Muscle of leg (tissue), 11 donors: ENCODE data around the gene LRCOL1. TPM values are rescaled to one million over a fixed set of nuclear protein-coding genes. Genes with fewer than 3 reads are reported as not detected.

Source experiments
- DNase-seq: peaks from one replicate; pipeline ENCODE4 v3.0.0; 2013
- H3K27ac ChIP-seq: one replicate; pipeline ENCODE4 v1.5.1; 2013; ENCODE audit warnings: mild to moderate bottlenecking, low read length, control low read depth
- H3K27me3 ChIP-seq: one replicate; pipeline ENCODE4 v1.6.1; 2013; ENCODE audit warnings: low read length; ENCODE audit not compliant: control insufficient read depth, insufficient read depth
- H3K36me3 ChIP-seq: one replicate; pipeline ENCODE4 v1.6.1; 2013; ENCODE audit warnings: low read length; ENCODE audit not compliant: control insufficient read depth, insufficient read depth
- H3K4me1 ChIP-seq: one replicate; pipeline ENCODE4 v1.6.1; 2013; ENCODE audit warnings: low read length; ENCODE audit not compliant: control insufficient read depth, insufficient read depth
- H3K4me3 ChIP-seq: one replicate; pipeline ENCODE4 v1.5.1; 2013; ENCODE audit warnings: low read length, control low read depth
- H3K9me3 ChIP-seq: replicated peaks from 2 replicates; pipeline ENCODE4 v1.6.1; 2013; ENCODE audit warnings: low read depth, low read length; ENCODE audit not compliant: control insufficient read depth
- WGBS: methylation state at CpG from one replicate; pipeline ENCODE4 v1.1.5; 2013; ENCODE audit warnings: missing lambda C conversion rate; ENCODE audit not compliant: insufficient coverage; 5-methylcytosine and 5-hydroxymethylcytosine counted together
- polyA plus RNA-seq, 8 donors: library from polyadenylated mRNA; unstranded; fragments of 120-200 nt; gene quantifications; one replicate each; pipeline versions ENCODE4 v1.2.1 to v1.2.3, GENCODE V29; 2013; ENCODE audit warnings: inconsistent platforms in 1 of 8, low replicate concordance in 1 of 8; ENCODE audit not compliant: insufficient read length in 8 of 8, insufficient read depth in 1 of 8
- total RNA-seq: library from RNA; stranded (reverse); fragments of 120-200 nt; gene quantifications from one replicate; pipeline ENCODE4 v1.2.4, GENCODE V29; 2013

The LRCOL1 gene
- total and polyA plus RNA-seq, 9 donors = 0.13 to 0.64 (median 0.22) TPM; not detected in 2

DNA sequence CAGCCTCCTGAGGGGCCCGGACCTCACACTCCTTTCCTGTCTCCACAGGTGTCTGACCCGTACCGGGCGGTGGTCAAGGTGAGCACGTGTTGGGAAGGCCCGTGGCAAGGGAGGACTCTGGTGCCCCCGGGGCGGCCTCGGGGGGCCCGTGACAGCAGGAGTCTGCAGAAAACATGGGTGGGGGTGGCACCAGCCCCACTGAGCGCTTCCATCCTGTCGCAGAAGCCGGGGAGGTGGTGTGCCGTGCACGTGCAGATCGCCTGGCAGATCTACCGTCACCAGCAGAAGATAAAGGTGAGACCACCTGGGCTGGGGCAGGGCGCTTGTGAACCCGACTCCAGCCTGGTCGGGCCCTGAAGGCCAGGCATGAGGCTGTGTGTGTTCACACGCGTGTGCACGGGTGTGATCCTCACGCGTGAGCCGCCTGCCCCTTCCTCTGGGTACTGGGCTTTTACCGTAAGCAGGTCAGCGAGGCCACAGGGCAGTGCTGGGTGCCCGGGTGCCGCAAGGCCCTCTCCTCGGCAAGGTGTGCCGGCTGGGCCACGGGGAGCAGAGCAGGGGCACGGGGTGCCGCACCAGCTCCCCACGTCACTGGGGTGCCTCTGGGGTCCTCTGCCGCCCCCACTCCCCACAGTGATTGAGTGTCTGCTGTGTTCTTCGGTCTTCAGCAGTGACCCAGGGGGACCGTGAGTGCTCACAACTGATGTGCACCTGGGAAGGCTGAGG is 35.9 kb downstream of the LRCOL1 start:
- Histone ChIP-seq H3K27me3 (no peaks in the 10 kb centered on the region), H3K27ac (no peak overlapping the region), H3K4me3 (no peak overlapping the region), H3K9me3 (no peaks in the 10 kb centered on the region), H3K4me1 (peaks cover 7% of the 10 kb centered on the region), H3K36me3 (peaks cover 71% of the 10 kb centered on the region)
- no peak for DNase-seq
- WGBS = 91% methylated on average over 39 of the region's 39 CpGs

DNA sequence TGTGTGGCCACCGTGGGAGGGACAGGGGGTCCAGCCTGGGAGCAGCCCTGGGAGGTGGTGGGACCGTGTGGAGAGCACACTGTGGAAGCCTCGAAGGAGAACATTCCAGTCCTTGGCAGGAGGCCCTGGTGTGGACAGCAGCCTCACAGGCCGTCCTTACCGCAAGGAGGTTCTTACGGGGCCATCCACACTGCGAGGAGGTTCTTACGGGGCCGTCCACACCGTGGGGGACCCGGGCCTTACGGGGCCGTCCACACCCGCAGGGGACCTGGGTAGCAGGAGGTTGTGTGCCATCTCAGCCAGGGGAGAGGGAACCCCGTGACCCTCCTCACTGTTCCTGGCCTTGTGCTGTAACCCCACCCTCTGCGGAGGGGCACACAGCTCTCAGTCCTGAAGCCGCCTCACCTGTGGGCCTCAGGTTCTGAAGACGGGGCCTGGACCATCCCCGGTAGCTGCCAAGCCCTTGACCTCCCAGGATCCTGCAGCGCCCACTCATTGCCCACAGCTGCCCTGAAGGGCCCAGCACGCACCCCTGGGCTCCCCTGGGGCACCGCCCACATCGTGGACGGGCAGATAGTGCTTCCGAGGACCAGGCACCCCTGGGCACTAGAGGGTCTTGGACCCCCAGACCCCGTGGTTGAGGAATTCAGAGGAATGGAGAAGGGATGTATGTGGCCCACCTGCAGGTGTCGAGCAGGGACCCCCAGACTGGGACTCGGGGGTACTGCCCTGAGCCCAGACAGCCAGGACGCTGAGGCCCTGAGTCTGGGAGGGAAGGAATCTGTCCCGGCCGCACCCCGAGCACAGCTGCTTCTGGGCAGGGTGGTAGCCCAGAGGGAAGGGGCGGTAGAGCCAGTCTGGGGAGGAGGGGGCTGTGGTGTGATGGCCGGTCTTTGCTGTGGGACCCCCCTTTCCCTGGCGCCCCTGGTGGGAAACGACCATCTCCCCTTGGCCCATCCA is 37.3 kb downstream of the LRCOL1 start:
- Histone ChIP-seq H3K27me3 (no peaks in the 10 kb centered on the region), H3K36me3 (peaks cover 76% of the 10 kb centered on the region), H3K9me3 (no peaks in the 10 kb centered on the region), H3K4me1 (peaks cover 7% of the 10 kb centered on the region), H3K27ac (no peak overlapping the region), H3K4me3 (no peak overlapping the region)
- DNase-seq = no peak
- 85% methylated on average over 29 of the region's 36 CpGs for WGBS

DNA sequence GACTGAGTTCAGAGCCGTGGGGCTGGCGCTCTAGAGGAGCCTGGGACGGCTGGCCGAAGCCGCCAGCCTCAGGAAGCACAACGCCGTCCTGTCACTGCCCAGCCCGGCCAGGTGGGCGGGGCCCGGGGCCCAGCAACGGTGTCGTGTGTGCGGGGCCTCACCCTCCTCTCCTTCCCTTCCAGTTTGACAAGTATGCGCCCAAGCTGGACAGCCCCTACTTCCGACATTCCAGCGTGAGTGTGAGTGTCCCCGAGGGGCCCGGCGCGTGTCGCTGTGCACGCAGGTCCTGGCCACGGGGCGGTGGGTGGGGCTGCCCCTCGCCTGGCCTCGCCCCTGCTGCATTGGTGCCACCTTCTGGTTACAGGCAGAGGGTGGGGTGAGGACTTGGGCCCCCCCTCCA is 38.3 kb downstream of the LRCOL1 start:
- H3K4me3 ChIP-seq = no peak overlapping the region
- peaks cover 7% of the 10 kb centered on the region for H3K4me1 ChIP-seq
- WGBS = 54% methylated on average over 16 of the region's 26 CpGs
- H3K27ac ChIP-seq = no peak overlapping the region
- H3K36me3 ChIP-seq = peaks cover 71% of the 10 kb centered on the region
- no peaks in the 10 kb centered on the region for H3K27me3 ChIP-seq
- DNase-seq = no peak
- no peaks in the 10 kb centered on the region for H3K9me3 ChIP-seq

DNA sequence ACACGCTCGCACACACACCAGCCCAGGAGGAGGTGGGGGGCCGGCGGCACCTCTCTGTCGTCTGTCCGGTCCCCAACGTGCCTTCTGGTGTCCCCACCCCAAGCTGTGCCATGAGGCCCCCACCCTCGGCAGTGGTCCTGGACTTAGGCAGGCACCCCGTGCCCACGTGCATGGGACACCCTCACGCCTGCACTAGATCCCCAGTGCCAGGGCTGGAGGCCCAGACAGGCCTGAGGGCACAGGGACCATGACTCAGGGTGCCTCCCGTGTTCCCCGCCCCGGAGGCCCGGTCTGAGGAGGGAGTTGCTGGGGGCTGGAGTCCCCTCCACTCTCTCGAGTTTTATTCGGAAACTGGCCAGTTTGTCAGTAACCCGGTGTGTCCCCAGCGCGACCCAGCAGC is 38.8 kb downstream of the LRCOL1 start:
- no peak for DNase-seq
- Histone ChIP-seq H3K4me3 (no peak overlapping the region), H3K27ac (no peak overlapping the region), H3K27me3 (no peaks in the 10 kb centered on the region), H3K36me3 (peaks cover 70% of the 10 kb centered on the region), H3K4me1 (peaks cover 7% of the 10 kb centered on the region), H3K9me3 (no peaks in the 10 kb centered on the region)
- 82% methylated on average over 19 of the region's 20 CpGs for WGBS

DNA sequence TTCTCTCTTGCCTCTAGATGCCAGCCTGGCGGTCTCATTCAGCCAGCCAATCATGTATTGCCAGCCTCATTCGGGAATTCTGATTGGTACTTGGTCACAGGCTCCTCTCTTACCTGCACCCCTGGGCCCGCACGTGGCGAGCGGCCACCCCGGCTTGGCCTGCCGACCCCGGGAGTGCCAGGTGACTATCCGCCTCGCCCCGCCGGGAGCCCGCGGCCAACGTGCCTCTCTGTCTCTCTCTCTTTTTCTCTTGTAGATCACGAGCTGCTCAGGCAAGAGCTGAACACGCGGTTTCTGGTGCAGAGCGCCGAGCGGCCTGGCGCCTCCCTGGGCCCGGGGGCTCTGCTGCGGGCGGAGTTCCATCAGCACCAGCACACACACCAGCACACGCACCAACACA is 39.3 kb downstream of the LRCOL1 start:
- Histone ChIP-seq H3K9me3 (no peaks in the 10 kb centered on the region), H3K27me3 (no peaks in the 10 kb centered on the region), H3K36me3 (peaks cover 68% of the 10 kb centered on the region), H3K27ac (no peak overlapping the region), H3K4me3 (no peak overlapping the region), H3K4me1 (peaks cover 7% of the 10 kb centered on the region)
- WGBS = 91% methylated on average over 16 of the region's 27 CpGs
- DNase-seq = no peak

DNA sequence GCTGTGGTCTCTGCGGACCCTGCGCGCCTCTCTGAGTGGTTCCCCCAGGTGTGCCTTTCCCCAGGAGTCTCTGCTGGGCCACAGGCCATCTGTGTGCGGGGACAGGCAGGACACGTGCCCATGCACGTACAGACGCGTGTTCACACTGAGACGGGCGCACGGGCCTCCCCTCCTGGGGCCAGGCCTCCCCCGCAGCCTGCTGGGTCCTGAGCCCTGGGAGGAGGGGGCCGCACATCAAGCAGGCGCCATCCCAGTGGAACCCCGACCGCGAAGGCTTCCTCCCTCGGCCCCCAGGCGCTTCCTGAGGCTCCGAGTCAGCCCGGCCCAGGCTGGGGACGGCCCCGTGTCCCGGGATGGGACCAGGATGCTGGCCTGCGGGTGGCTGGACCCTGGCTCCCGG is 39.7 kb downstream of the LRCOL1 start:
- no peaks in the 10 kb centered on the region for H3K27me3 ChIP-seq
- H3K36me3 ChIP-seq = peaks cover 70% of the 10 kb centered on the region
- DNase-seq = no peak
- no peak overlapping the region for H3K27ac ChIP-seq
- 92% methylated on average over 21 of the region's 26 CpGs for WGBS
- no peak overlapping the region for H3K4me3 ChIP-seq
- peaks cover 7% of the 10 kb centered on the region for H3K4me1 ChIP-seq
- no peaks in the 10 kb centered on the region for H3K9me3 ChIP-seq

DNA sequence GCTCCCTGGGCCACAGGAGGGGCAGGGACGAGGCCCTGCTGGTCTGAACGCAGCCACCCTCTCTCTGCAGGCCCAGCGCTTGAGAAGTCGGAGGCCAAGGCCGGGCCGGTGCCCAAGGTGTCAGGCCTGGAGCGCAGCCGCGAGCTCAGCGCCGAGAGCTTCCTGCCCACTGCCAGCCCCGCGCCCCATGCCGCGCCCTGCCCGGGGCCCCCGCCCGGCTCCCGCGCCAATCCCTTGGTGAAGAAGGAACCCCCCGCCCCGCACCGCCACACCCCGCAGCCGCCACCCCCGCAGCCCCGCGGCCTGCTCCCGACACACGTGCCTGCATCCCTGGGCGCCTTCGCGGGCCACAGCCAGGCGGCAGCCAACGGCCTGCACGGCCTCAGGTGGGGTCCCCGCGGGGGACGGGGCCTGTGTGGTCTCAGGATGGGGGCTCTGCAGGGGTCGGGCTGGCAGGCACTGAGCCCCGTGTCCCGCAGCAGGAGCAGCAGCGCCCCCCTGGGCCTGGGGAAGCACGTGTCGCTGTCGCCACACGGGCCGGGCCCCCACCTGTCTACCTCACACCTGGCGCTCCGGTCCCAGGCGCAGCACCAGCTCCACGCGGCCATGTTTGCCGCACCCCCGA is 40.4 kb downstream of the LRCOL1 start:
- Histone ChIP-seq H3K4me1 (peaks cover 7% of the 10 kb centered on the region), H3K27me3 (no peaks in the 10 kb centered on the region), H3K27ac (no peak overlapping the region), H3K36me3 (peaks cover 68% of the 10 kb centered on the region), H3K4me3 (no peak overlapping the region), H3K9me3 (no peaks in the 10 kb centered on the region)
- DNase-seq = no peak
- WGBS = 94% methylated on average over 53 of the region's 55 CpGs

DNA sequence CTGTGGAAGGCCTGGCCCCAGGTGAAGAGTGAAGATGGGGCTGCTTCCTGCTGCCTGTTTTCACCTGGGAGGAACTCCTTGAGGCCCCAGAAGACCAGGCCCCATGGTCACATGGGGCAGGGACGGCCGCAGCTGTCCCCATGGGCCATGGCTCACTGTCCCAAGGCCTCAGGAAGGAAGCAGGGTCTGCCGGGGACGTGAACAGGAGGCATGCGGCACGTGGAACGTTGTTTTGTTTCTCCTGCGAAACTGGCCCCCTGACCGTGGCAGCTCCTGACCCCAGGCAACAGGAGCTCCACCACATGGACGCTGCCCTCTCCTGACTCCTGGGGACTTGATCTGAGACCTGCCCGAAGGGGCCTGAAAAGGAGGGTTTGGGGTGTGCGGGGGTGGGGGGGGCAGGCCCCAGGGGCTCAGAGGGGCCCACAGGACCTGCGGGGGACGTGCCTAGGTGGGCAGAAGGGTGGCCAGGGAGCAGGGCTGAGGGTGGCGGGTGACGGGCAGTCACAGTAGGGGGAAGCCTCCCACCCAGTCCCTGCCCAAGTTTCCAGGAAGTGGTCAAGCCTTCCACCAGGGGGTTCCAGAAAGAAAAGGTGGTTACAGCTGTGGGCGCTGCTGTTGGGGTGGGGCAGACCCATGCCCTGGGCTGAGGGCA is 41.4 kb downstream of the LRCOL1 start:
- Histone ChIP-seq H3K27ac (no peak overlapping the region), H3K36me3 (peaks cover 58% of the 10 kb centered on the region), H3K4me1 (peaks cover 9% of the 10 kb centered on the region), H3K27me3 (no peaks in the 10 kb centered on the region), H3K4me3 (no peak overlapping the region), H3K9me3 (no peaks in the 10 kb centered on the region)
- 76% methylated on average over 12 of the region's 17 CpGs for WGBS
- no peak for DNase-seq

DNA sequence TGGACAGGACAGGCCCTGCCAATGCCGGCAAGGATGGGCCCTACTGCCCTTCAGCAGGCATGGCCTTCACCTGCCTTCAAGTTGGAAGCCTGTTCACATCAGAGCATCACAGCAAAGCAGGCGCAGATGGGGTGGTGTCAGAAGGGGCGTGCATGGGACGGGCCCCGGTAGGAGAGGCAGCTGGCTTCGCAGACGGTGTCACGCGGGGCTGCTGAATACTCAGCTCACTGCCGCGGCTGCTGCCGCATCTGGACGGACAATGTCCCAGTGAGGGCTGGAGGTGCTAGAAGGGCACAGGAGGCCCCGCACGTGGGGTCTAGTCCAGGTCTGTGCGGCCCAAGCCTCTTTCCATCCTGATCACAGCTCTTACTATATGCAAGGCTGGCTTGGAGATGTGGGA is 42.1 kb downstream of the LRCOL1 start:
- no peak for DNase-seq
- H3K4me3 ChIP-seq = no peak overlapping the region
- H3K27ac ChIP-seq = no peak overlapping the region
- H3K27me3 ChIP-seq = no peaks in the 10 kb centered on the region
- WGBS = 80% methylated on average over 13 of the region's 16 CpGs
- H3K9me3 ChIP-seq = no peaks in the 10 kb centered on the region
- H3K4me1 ChIP-seq = peaks cover 9% of the 10 kb centered on the region
- peaks cover 52% of the 10 kb centered on the region for H3K36me3 ChIP-seq
